ENCODE data around the gene CTSC. TPM values are rescaled to one million over a fixed set of nuclear protein-coding genes. Genes with fewer than 3 reads are reported as not detected.
"Not testable (repeated sequence)": the region's sequence is repeated elsewhere in the genome, so short reads cannot be mapped to it uniquely, and the experiment has no call there.

Gene CTSC
- total RNA-seq, 5 donors from 2014 or later (not counting 1 experiment from before 2014, with no cell fraction given) = 42.7 to 64.5 (median 56.1) TPM

DNA sequence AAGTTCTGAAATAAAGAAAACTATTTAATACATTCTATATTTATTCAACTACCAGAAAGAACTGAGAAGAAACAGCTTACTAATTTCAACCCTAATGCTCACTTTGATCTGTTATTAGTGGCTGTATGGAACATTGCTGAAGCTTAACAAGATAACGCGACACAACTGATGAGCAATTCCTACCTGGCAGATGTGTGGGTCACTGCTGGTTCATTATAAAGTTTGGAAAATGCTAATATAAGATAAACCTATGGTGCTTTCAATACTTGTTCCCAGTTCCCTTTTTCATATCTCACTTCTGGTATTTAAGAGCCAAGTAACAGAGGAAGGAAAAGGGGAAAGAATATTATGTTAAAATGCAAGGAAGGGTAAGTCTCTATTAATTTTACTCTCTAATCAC is 10.5 kb downstream of the CTSC start:
- Mint-ChIP-seq H3K27me3 (no peaks in the 10 kb centered on the region), H3K36me3 (peaks cover 75% of the 10 kb centered on the region), H3K9me3 (no peaks in the 10 kb centered on the region), H3K4me1 (peaks cover 90 to 94% (median 94%) of the 10 kb centered on the region in 3 donors), H3K4me3 (no peak overlapping the region), H3K27ac (peak overlapping the region in 1 of 2 donors; percentile 11)
- POLR2A ChIA-PET = interaction anchor here (0.6 kb wide), 2 partner anchors 24 to 1984 kb away, joined by 3 to 7 read pairs; no protein-coding TSS in a partner anchor
- ATAC-seq (replicated peaks in 1 of 4) (no peak), DNase-seq (no peak)
- Histone ChIP-seq H3K36me3 (ENCODE audit: control insufficient read depth in 2 of 2, extremely low read depth in 1 of 2, insufficient read depth in 1 of 2, low read length in 1 of 2) (peaks cover 2 to 45% of the 10 kb centered on the region in 2 donors), H3K27ac (ENCODE audit: low read length) (no peak overlapping the region), H3K4me3 (ENCODE audit: control insufficient read depth in 1 of 2, extremely low read depth in 1 of 2, low read length in 1 of 2) (no peak overlapping the region), H3K27me3 (replicated peaks in 1 of 2; ENCODE audit: control insufficient read depth in 2 of 2, extremely low read depth in 1 of 2, insufficient read depth in 2 of 2, low read length in 1 of 2) (no peaks in the 10 kb centered on the region), H3K4me1 (ENCODE audit: control insufficient read depth in 1 of 2, extremely low read depth in 1 of 2, insufficient read depth in 2 of 2, low read length in 2 of 2) (peaks cover 21 to 26% of the 10 kb centered on the region in 2 experiments), H3K9me3 (no peaks in the 10 kb centered on the region)
- no CpG with 5 or more reads among the region's 2 CpGs for WGBS (ENCODE audit: insufficient coverage)
- CTCF ChIA-PET = interaction anchor here in 1 of 2 donors (0.9 kb wide), 1 partner anchor 18 kb away, joined by 3 read pairs; no protein-coding TSS in a partner anchor

DNA sequence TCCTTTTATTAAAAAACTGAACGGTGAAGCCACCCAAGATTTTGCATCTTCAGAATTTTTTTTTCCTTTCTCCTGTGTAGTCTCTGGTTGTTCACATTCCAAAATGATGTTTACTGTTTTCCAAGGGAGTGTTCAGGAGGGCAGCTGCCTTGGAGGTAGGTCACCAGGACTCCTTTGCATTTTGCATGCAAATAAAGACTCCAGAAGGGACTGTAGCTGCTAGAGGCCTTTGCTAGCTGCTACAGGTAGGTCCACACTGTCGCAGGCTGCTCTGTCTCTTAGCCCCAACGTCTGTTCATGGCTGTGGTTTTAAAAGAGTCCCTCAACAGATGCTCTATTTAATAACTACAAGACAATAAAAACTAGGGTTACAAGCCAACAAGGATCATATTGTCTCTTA is 11.4 kb downstream of the CTSC start:
- POLR2A ChIA-PET = interaction anchor here in 1 of 2 donors (0.6 kb wide), 1 partner anchor 25 kb away, joined by 3 read pairs; no protein-coding TSS in a partner anchor

DNA sequence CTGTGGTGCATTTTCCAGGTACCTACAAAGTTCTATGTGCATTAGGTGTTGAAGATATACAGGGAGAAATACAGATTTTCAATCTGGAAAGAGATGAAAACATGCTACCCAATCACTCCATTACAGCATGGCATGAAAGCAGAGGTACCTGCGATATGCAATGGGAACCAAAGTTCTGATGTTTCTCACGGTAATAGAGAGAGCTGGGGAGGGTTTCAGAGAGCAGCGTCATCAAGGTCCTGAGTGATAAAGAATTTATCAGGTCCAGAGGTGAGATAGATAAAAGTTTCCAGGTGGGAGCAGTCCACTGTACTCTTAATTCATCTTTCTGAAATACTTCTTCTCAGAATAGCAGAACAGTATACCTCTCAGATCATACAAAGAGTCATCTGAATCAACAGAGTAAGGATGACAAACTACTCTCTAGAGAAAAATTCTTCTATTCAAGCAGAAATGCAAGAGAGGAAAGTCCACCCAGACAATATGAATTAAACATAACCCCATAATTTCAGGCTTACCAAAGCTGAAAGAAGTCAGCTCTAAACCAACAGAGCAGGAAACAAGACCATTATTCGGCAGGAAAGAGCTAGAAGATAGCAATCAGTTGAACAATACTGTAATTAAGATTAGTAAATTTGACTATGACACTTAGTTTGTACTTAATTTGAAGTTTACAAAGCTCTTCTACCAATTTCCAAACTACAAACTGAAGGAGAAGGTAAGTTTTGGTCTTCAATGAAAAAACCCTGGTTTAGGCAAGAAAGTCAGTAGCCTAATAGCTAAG is 12.8 kb downstream of the CTSC start:
- Mint-ChIP-seq H3K4me1 (peaks cover 86 to 95% (median 93%) of the 10 kb centered on the region in 3 donors), H3K4me3 (peak overlapping the region in 1 of 3 donors; percentile 27), H3K27me3 (no peaks in the 10 kb centered on the region), H3K36me3 (peaks cover 70% of the 10 kb centered on the region), H3K9me3 (no peaks in the 10 kb centered on the region), H3K27ac (peak overlapping the region; percentile 40 to 63)
- no peaks in the 10 kb centered on the region for H3K9me3 ChIP-seq
- H3K4me3 ChIP-seq (ENCODE audit: control insufficient read depth in 1 of 2, extremely low read depth in 1 of 2, low read length in 1 of 2) = no peak overlapping the region
- peaks cover 0 to 32% of the 10 kb centered on the region in 2 donors for H3K36me3 ChIP-seq (ENCODE audit: control insufficient read depth in 2 of 2, extremely low read depth in 1 of 2, insufficient read depth in 1 of 2, low read length in 1 of 2)
- no CpG with 5 or more reads among the region's 4 CpGs for WGBS (ENCODE audit: insufficient coverage)
- ATAC-seq (replicated peaks in 1 of 4) = peak in 3 of 4 experiments; percentile 43 to 58 (median 54)
- H3K27me3 ChIP-seq (replicated peaks in 1 of 2; ENCODE audit: control insufficient read depth in 2 of 2, extremely low read depth in 1 of 2, insufficient read depth in 2 of 2, low read length in 1 of 2) = no peaks in the 10 kb centered on the region
- peaks cover 17 to 27% of the 10 kb centered on the region in 2 experiments for H3K4me1 ChIP-seq (ENCODE audit: control insufficient read depth in 1 of 2, extremely low read depth in 1 of 2, insufficient read depth in 2 of 2, low read length in 2 of 2)
- H3K27ac ChIP-seq (ENCODE audit: low read length) = no peak overlapping the region
- POLR2A ChIA-PET = interaction anchor here (0.6 to 0.7 kb wide), 2 partner anchors 98 to 392 kb away, joined by 3 read pairs; no protein-coding TSS in a partner anchor
- DNase-seq = no peak
- CTCF ChIA-PET = interaction anchor here in 1 of 2 donors (0.8 to 1.5 kb wide), 2 partner anchors 11 to 13 kb away, joined by 3 to 6 read pairs; partner anchors contain the start of gene CTSC

More for the DNA sequence above, 11.4 kb downstream of the CTSC start:
- WGBS (ENCODE audit: insufficient coverage) = no CpG with 5 or more reads among the region's 3 CpGs
- Mint-ChIP-seq H3K9me3 (no peaks in the 10 kb centered on the region), H3K36me3 (peaks cover 77% of the 10 kb centered on the region), H3K4me1 (peaks cover 88 to 96% (median 94%) of the 10 kb centered on the region in 3 donors), H3K27ac (peak overlapping the region; percentile 66 to 81), H3K4me3 (peak overlapping the region in 1 of 3 donors; percentile 26), H3K27me3 (no peaks in the 10 kb centered on the region)
- Histone ChIP-seq H3K27me3 (replicated peaks in 1 of 2; ENCODE audit: control insufficient read depth in 2 of 2, extremely low read depth in 1 of 2, insufficient read depth in 2 of 2, low read length in 1 of 2) (no peaks in the 10 kb centered on the region), H3K9me3 (no peaks in the 10 kb centered on the region), H3K27ac (ENCODE audit: low read length) (no peak overlapping the region), H3K4me1 (ENCODE audit: control insufficient read depth in 1 of 2, extremely low read depth in 1 of 2, insufficient read depth in 2 of 2, low read length in 2 of 2) (peaks cover 21 to 26% of the 10 kb centered on the region in 2 experiments), H3K36me3 (ENCODE audit: control insufficient read depth in 2 of 2, extremely low read depth in 1 of 2, insufficient read depth in 1 of 2, low read length in 1 of 2) (peaks cover 0 to 44% of the 10 kb centered on the region in 2 donors), H3K4me3 (ENCODE audit: control insufficient read depth in 1 of 2, extremely low read depth in 1 of 2, low read length in 1 of 2) (no peak overlapping the region)
- peak in 1 of 4 experiments; percentile 24 for ATAC-seq (replicated peaks in 1 of 4)
- CTCF ChIA-PET = interaction anchor here in 1 of 2 donors (0.9 kb wide), 1 partner anchor 17 kb away, joined by 3 read pairs; no protein-coding TSS in a partner anchor
- no peak for DNase-seq

GRCh38 chr11:88322881-88323280 is 14.7 kb downstream of the CTSC start:
- H3K4me1 ChIP-seq (ENCODE audit: control insufficient read depth in 1 of 2, extremely low read depth in 1 of 2, insufficient read depth in 2 of 2, low read length in 2 of 2) = peaks cover 7 to 26% of the 10 kb centered on the region in 2 experiments
- ATAC-seq (replicated peaks in 1 of 4); H3K27ac ChIP-seq (ENCODE audit: low read length); DNase-seq; POLR2A ChIA-PET; H3K9me3 ChIP-seq; H3K4me3 Mint-ChIP-seq; H3K27ac Mint-ChIP-seq; H3K4me3 ChIP-seq (ENCODE audit: control insufficient read depth in 1 of 2, extremely low read depth in 1 of 2, low read length in 1 of 2); H3K9me3 Mint-ChIP-seq; H3K27me3 Mint-ChIP-seq; H3K27me3 ChIP-seq (replicated peaks in 1 of 2; ENCODE audit: control insufficient read depth in 2 of 2, extremely low read depth in 1 of 2, insufficient read depth in 2 of 2, low read length in 1 of 2): not testable (repeated sequence)
- CTCF ChIA-PET = interaction anchor here in 1 of 2 donors (0.6 kb wide), 1 partner anchor 236 kb away, joined by 9 read pairs; no protein-coding TSS in a partner anchor
- Mint-ChIP-seq H3K36me3 (peaks cover 60% of the 10 kb centered on the region), H3K4me1 (peaks cover 72 to 78% (median 76%) of the 10 kb centered on the region in 3 donors)
- H3K36me3 ChIP-seq (ENCODE audit: control insufficient read depth in 2 of 2, extremely low read depth in 1 of 2, insufficient read depth in 1 of 2, low read length in 1 of 2) = peaks cover 0 to 22% of the 10 kb centered on the region in 2 donors
- WGBS (ENCODE audit: insufficient coverage) = 100% methylated on average over 5 of the region's 8 CpGs

DNA sequence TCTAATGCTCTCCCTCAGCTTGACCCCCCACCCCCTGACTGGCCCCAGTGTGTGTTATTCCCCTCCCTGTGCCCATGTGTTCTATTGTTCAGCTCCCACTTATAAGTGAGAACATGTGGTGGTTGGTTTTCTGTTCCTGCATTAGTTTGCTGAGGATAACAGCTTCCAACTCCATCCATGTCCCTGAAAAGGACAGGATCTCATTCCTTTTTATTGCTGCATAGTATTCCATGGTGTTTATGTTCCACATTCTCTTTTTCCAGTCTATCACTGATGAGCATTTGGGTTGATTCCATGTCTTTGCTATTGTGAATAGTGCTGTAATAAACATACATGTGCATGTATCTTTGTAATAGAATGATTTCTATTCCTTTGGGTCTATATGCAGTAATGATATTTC is 16.1 kb downstream of the CTSC start:
- H3K27me3 ChIP-seq (replicated peaks in 1 of 2; ENCODE audit: control insufficient read depth in 2 of 2, extremely low read depth in 1 of 2, insufficient read depth in 2 of 2, low read length in 1 of 2); CTCF ChIA-PET; H3K27me3 Mint-ChIP-seq; H3K27ac Mint-ChIP-seq; POLR2A ChIA-PET; ATAC-seq (replicated peaks in 1 of 4); H3K27ac ChIP-seq (ENCODE audit: low read length); H3K4me3 Mint-ChIP-seq; H3K4me3 ChIP-seq (ENCODE audit: control insufficient read depth in 1 of 2, extremely low read depth in 1 of 2, low read length in 1 of 2); H3K9me3 ChIP-seq; DNase-seq; H3K9me3 Mint-ChIP-seq: not testable (repeated sequence)
- peaks cover 7 to 22% of the 10 kb centered on the region in 2 experiments for H3K4me1 ChIP-seq (ENCODE audit: control insufficient read depth in 1 of 2, extremely low read depth in 1 of 2, insufficient read depth in 2 of 2, low read length in 2 of 2)
- Mint-ChIP-seq H3K36me3 (peaks cover 60% of the 10 kb centered on the region), H3K4me1 (peaks cover 58 to 68% (median 61%) of the 10 kb centered on the region in 3 donors)
- H3K36me3 ChIP-seq (ENCODE audit: control insufficient read depth in 2 of 2, extremely low read depth in 1 of 2, insufficient read depth in 1 of 2, low read length in 1 of 2) = peaks cover 0 to 22% of the 10 kb centered on the region in 2 donors

- H3K27me3 Mint-ChIP-seq = no peaks in the 10 kb centered on the region
- H3K9me3 Mint-ChIP-seq = no peaks in the 10 kb centered on the region
- Histone ChIP-seq H3K4me3 (ENCODE audit: control insufficient read depth in 1 of 2, extremely low read depth in 1 of 2, low read length in 1 of 2) (no peak overlapping the region), H3K27ac (ENCODE audit: low read length) (no peak overlapping the region), H3K4me1 (ENCODE audit: control insufficient read depth in 1 of 2, extremely low read depth in 1 of 2, insufficient read depth in 2 of 2, low read length in 2 of 2) (peaks cover 5 to 15% of the 10 kb centered on the region in 2 experiments), H3K9me3 (no peaks in the 10 kb centered on the region), H3K36me3 (ENCODE audit: control insufficient read depth in 2 of 2, extremely low read depth in 1 of 2, insufficient read depth in 1 of 2, low read length in 1 of 2) (peaks cover 0 to 16% of the 10 kb centered on the region in 2 donors), H3K27me3 (replicated peaks in 1 of 2; ENCODE audit: control insufficient read depth in 2 of 2, extremely low read depth in 1 of 2, insufficient read depth in 2 of 2, low read length in 1 of 2) (no peaks in the 10 kb centered on the region)
- POLR2A ChIA-PET = no interaction called here
- peaks cover 45 to 61% (median 54%) of the 10 kb centered on the region in 3 donors for H3K4me1 Mint-ChIP-seq
- ATAC-seq (replicated peaks in 1 of 4) (no peak), DNase-seq (no peak)
- peak overlapping the region in 1 of 2 donors; percentile 23 for H3K27ac Mint-ChIP-seq
- WGBS (ENCODE audit: insufficient coverage) = no CpG with 5 or more reads among the region's 2 CpGs
- CTCF ChIA-PET = interaction anchor here in 1 of 2 donors (0.8 kb wide), 1 partner anchor 13 kb away, joined by 3 read pairs; no protein-coding TSS in a partner anchor
- H3K36me3 Mint-ChIP-seq = peaks cover 61% of the 10 kb centered on the region
- H3K4me3 Mint-ChIP-seq = no peak overlapping the region
Observed at GRCh38 chr11:88320149-88320559, 17.4 kb downstream of the CTSC start.
